Mammary epithelial cell (primary cell): ENCODE results near the gene IRX3.

Source experiments
- EZH2 ChIP-seq: IDR thresholded peaks from 2 replicates; pipeline ENCODE4 v1.6.1; 2012; ENCODE audit warnings: low read length, inconsistent platforms, borderline replicate concordance
- TF ChIP-seq, protein P1 (sequence below), 2 donors: IDR thresholded peaks in 1 of 2; conservative IDR thresholded peaks in 1 of 2; 2 replicates each; pipeline ENCODE4 v1.5.1; 2011 to 2012; ENCODE audit warnings: inconsistent platforms in 2 of 2, low read length in 2 of 2, mild to moderate bottlenecking in 2 of 2, control low read depth in 1 of 2, low read depth in 1 of 2; ENCODE audit not compliant: insufficient read depth in 1 of 2; ENCODE audit errors: extremely low read depth in 1 of 2

DNA sequence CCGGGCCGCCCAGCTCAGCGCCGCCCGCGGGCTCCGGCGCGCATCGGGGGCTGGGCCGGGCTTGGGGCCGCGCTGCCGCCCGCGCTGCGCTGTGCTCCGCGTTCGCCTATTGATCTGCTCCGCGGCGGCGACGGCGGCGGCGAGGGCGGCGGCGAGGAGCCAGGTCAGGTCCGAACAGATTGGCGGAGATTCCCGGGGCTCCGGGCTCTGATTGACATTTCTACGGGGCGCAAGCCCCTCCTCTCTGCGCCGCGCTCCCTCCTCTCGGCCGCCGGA, 559 bp downstream of the IRX3 start:
- TF ChIP-seq EZH2 = no peak
- TF ChIP-seq, protein P1, sequence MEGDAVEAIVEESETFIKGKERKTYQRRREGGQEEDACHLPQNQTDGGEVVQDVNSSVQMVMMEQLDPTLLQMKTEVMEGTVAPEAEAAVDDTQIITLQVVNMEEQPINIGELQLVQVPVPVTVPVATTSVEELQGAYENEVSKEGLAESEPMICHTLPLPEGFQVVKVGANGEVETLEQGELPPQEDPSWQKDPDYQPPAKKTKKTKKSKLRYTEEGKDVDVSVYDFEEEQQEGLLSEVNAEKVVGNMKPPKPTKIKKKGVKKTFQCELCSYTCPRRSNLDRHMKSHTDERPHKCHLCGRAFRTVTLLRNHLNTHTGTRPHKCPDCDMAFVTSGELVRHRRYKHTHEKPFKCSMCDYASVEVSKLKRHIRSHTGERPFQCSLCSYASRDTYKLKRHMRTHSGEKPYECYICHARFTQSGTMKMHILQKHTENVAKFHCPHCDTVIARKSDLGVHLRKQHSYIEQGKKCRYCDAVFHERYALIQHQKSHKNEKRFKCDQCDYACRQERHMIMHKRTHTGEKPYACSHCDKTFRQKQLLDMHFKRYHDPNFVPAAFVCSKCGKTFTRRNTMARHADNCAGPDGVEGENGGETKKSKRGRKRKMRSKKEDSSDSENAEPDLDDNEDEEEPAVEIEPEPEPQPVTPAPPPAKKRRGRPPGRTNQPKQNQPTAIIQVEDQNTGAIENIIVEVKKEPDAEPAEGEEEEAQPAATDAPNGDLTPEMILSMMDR (conservative IDR thresholded peaks at IDR 0.05 in 1 of 2, IDR thresholded peaks at IDR 0.05 in 1 of 2; ENCODE audit: extremely low read depth in 1 of 2, insufficient read depth in 1 of 2, low read depth in 1 of 2, low read length in 2 of 2) = no peak
